HepG2 (cell line): ENCODE data around the gene TMEM114. TPM values are rescaled to one million over a fixed set of nuclear protein-coding genes. Genes with fewer than 3 reads are reported as not detected.
A peak's percentile ranks its signal among the peaks of the same experiment; 100 is the strongest.

ENCODE experiments used
- ATAC-seq: fragments of 200-7000 bp; cut with Tn5 transposase; 3 replicates; pipeline ENCODE4 v1.9.1; 2020; ENCODE audit warnings: mild to moderate bottlenecking, moderate library complexity
- BruUV-seq: library from RNA; stranded (reverse); fragments of 400-500 nt; replicated peaks from 2 replicates; lab custom pipeline; 2021; lab: Mats Ljungman, UMichigan
- CTCF ChIA-PET: fragments of 300-600 bp; formaldehyde crosslinking; extraction: SDS; loops from one replicate; lab custom pipeline; 2021; ENCODE audit warnings: low total read pairs, inconsistent platforms, low intra/inter-chr PET ratio; lab: Yijun Ruan, JAX
- POLR2A ChIA-PET: fragments of 350-600 bp; sonication (Branson Sonifier 250); formaldehyde crosslinking; loops from one replicate; lab custom pipeline; 2020; ENCODE audit warnings: antibody characterized with exemption, inconsistent platforms; lab: Yijun Ruan, JAX
- DNase-seq: peaks from one replicate; pipeline ENCODE4 v3.0.0-alpha.2; 2015; ENCODE audit warnings: low spot score
- FAIRE-seq: peaks from 3 replicates; lab custom pipeline; 2011; peaks lifted over from hg19 to GRCh38; lab: Jason Lieb, UNC
- H2AFZ ChIP-seq: one replicate; pipeline ENCODE4 v1.6.1; 2011; ENCODE audit warnings: low read length, inconsistent platforms
- H3K27ac ChIP-seq: fragments of 300-600 bp; 3 replicates; pipeline ENCODE4 v1.8.0; 2011; ENCODE audit warnings: mixed run types, mild to moderate bottlenecking, mixed read lengths, low read length, inconsistent platforms; ENCODE audit not compliant: insufficient read depth; ENCODE audit errors: extremely low read length
- H3K27me3 ChIP-seq, 2 experiments: fragments of 200-600 bp in 1 of 2; 2 replicates in 1 of 2; 3 replicates in 1 of 2; pipeline versions ENCODE4 v1.6.0 to v1.8.0; 2011; ENCODE audit warnings: low read length in 2 of 2, mild to moderate bottlenecking in 2 of 2, moderate library complexity in 2 of 2, inconsistent platforms in 1 of 2; ENCODE audit not compliant: insufficient read depth in 2 of 2, control insufficient read depth in 1 of 2
- H3K36me3 ChIP-seq, 2 experiments: fragments of 200-600 bp in 1 of 2; replicated peaks in 1 of 2; 2 replicates in 1 of 2; 3 replicates in 1 of 2; pipeline versions ENCODE4 v1.5.1 to v1.8.0; 2011; ENCODE audit warnings: low read length in 2 of 2, inconsistent platforms in 1 of 2; ENCODE audit not compliant: insufficient read depth in 2 of 2, control insufficient read depth in 1 of 2
- H3K4me1 ChIP-seq: 2 replicates; pipeline ENCODE4 v1.5.1; 2012; ENCODE audit warnings: low read length, inconsistent platforms; ENCODE audit not compliant: insufficient read depth
- H3K4me2 ChIP-seq: 2 replicates; pipeline ENCODE4 v1.6.0; 2011; ENCODE audit warnings: low read depth, low read length, inconsistent platforms
- H3K4me3 ChIP-seq, 3 experiments: fragments of 200-600 bp in 1 of 3; sonication (generic), shearing (Covaris generic) in 1 of 3; replicated peaks in 1 of 3; 2 replicates each; pipeline ENCODE4 v1.5.1; 2011 to 2016; ENCODE audit warnings: low read length in 3 of 3, inconsistent platforms in 2 of 3, low read depth in 2 of 3, mild to moderate bottlenecking in 2 of 3, control low read depth in 1 of 3, mixed read lengths in 1 of 3; ENCODE audit not compliant: insufficient read depth in 1 of 3
- H3K79me2 ChIP-seq: one replicate; pipeline ENCODE4 v1.6.1; 2011; ENCODE audit warnings: low read length, inconsistent platforms; ENCODE audit not compliant: insufficient read depth
- H3K9ac ChIP-seq: 2 replicates; pipeline ENCODE4 v1.6.0; 2011; ENCODE audit warnings: mild to moderate bottlenecking, low read depth, low read length, inconsistent platforms; ENCODE audit not compliant: insufficient read depth
- H3K9me3 ChIP-seq: 2 replicates; pipeline ENCODE4 v1.5.1; 2012; ENCODE audit warnings: mild to moderate bottlenecking, low read length
- H4K20me1 ChIP-seq: 2 replicates; pipeline ENCODE4 v1.6.0; 2011; ENCODE audit warnings: inconsistent platforms, mild to moderate bottlenecking, low read length, moderate library complexity; ENCODE audit not compliant: insufficient read depth
- FOSL2 ChIP-seq: sonication (generic); formaldehyde crosslinking; IDR thresholded peaks from 2 replicates; pipeline ENCODE4 v1.4.0; 2020; ENCODE audit warnings: missing genetic modification reagents
- HIVEP1 ChIP-seq: sonication (generic); formaldehyde crosslinking; IDR thresholded peaks from 2 replicates; pipeline ENCODE4 v1.4.0; 2020; ENCODE audit warnings: mild to moderate bottlenecking, missing genetic modification reagents
- HNF1B ChIP-seq: sonication (generic); formaldehyde crosslinking; IDR thresholded peaks from 2 replicates; pipeline ENCODE4 v1.5.1; 2020; ENCODE audit warnings: mild to moderate bottlenecking, moderate library complexity, missing genetic modification reagents
- HOMEZ ChIP-seq: IDR thresholded peaks from 2 replicates; pipeline ENCODE4 v1.6.1; 2016; ENCODE audit warnings: low read depth
- SALL1 ChIP-seq: sonication (generic); formaldehyde crosslinking; IDR thresholded peaks from 2 replicates; pipeline ENCODE4 v1.8.0; 2022; ENCODE audit warnings: mild to moderate bottlenecking, missing genetic modification reagents
- WGBS: methylation state at CpG from one replicate; pipeline ENCODE4 v1.1.6; 2017; ENCODE audit warnings: low lambda C conversion rate; 5-methylcytosine and 5-hydroxymethylcytosine counted together
- in situ Hi-C: cut with HindIII; loops from 2 replicates; pipeline ENCODE4 v1.10.0; 2017; ENCODE audit warnings: low pct_unique_long_range_greater_than_20kb; ENCODE audit not compliant: extremely low pct_ligation_motif_present
- intact Hi-C: fragments of 100-400 bp; cut with micrococcal nuclease; formaldehyde crosslinking; loops from one replicate; pipeline ENCODE4 v1.10.0; 2022; ENCODE audit not compliant: unreplicated experiment
- polyA plus RNA-seq, 8 experiments: library from polyadenylated mRNA; depleted of rRNA in 3 of 8; stranded (reverse) in 7 of 8; unstranded in 1 of 8; fragments of >200 nt; fragmentation: Illumina TruSeq in 4 of 8; extraction: Trizol in 4 of 8; gene quantifications; 2 replicates each; pipeline versions ENCODE4 v1.2.1 to v1.2.3, GENCODE V29; 2011 to 2016; ENCODE audit warnings: low read depth in 4 of 8, missing spikeins in 1 of 8, mixed read lengths in 1 of 8; ENCODE audit not compliant: insufficient read depth in 1 of 8
- total RNA-seq, 5 experiments: library from RNA; depleted of rRNA; stranded (reverse); fragments of >200 nt; fragmentation: Illumina TruSeq; extraction: Trizol; gene quantifications; 2 replicates each; pipeline ENCODE4 v1.2.3, GENCODE V29; 2016; ENCODE audit warnings: low read depth in 1 of 5

TMEM114 gene
- total and polyA plus RNA-seq, 2 of the 13 experiments (the other 11 are each of a cell fraction or from before 2014, with no cell fraction given) = not detected

GRCh38 chr16:8631818-8632465, 41.6 kb upstream of the TMEM114 start:
- Histone ChIP-seq H3K4me2 (no peak overlapping the region), H3K36me3 (peaks cover 63 to 88% of the 10 kb centered on the region in 2 experiments), H3K4me1 (peaks cover 22% of the 10 kb centered on the region), H3K9me3 (no peaks in the 10 kb centered on the region), H3K27ac (no peak overlapping the region), H3K27me3 (no peaks in the 10 kb centered on the region), H4K20me1 (0 out of 2 replicates have a peak, but pooled peaks cover 4% of the 10 kb centered on the region), H3K79me2 (no peaks in the 10 kb centered on the region), H3K9ac (no peak overlapping the region), H3K4me3 (no peak overlapping the region), H2AFZ (no peak overlapping the region)
- 64% methylated on average over 15 of the region's 15 CpGs for WGBS
- DNase-seq (no peak), FAIRE-seq (no peak), ATAC-seq (no peak)
- CTCF ChIA-PET = no interaction called here
- in situ Hi-C loops (no loop called here), intact Hi-C loops (loop anchor here (5.0 kb wide), 1 partner anchor 290 kb away; no protein-coding TSS in a partner anchor)
- POLR2A ChIA-PET = no interaction called here
- TF ChIP-seq HNF1B (CRISPR knock-in tag) = 0 out of 2 replicates have a peak, but pooled peaks have one; percentile 17
- TF ChIP-seq SALL1 (CRISPR knock-in tag) = 0 out of 2 replicates have a peak, but pooled peaks have one; percentile 10
- peak; percentile 56 for TF ChIP-seq FOSL2 (CRISPR knock-in tag)
- no peak for TF ChIP-seq HIVEP1 (CRISPR knock-in tag)
- peak; percentile 38; the same call in 1 of the 2 replicates for TF ChIP-seq HOMEZ (CRISPR knock-in tag)
- no TSS peak for BruUV-seq
